Measurements from ENCODE around the gene TOPORS. TPM values are rescaled to one million over a fixed set of nuclear protein-coding genes. Genes with fewer than 3 reads are reported as not detected.

The TOPORS gene
- total RNA-seq, 2 donors from 2014 or later = 25.4 to 29.5 TPM

DNA sequence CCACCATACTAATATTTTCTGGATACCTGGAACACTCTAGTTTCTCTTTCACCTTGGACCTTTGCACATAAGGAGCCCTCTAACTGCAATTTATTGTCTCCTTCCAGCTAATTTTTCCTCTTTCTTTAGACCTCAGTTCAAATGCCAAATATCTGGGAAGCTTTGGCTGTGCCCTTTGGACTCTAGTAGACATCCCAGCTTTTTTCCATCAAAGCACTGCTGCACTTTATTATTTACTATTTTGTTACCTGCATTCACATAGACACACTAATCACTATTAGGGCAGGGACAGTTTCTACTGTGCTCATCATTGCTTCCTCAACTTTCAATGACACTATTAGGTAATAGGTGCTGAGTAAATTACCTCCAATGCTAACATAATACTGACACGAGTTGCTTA is 28.5 kb downstream of the TOPORS start:
- Mint-ChIP-seq H3K27ac (no peak overlapping the region), H3K27me3 (ENCODE audit: insufficient read depth) (peaks cover 4% of the 10 kb centered on the region), H3K36me3 (ENCODE audit: low read depth) (peaks cover 45% of the 10 kb centered on the region), H3K4me3 (no peak overlapping the region), H3K9me3 (peaks cover 55% of the 10 kb centered on the region), H3K4me1 (peaks cover 5% of the 10 kb centered on the region)
- H3K27me3 ChIP-seq (ENCODE audit: control insufficient read depth, insufficient read depth, low read length, poor library complexity, severe bottlenecking) = no peaks in the 10 kb centered on the region
- DNase-seq = no peak
- no peak overlapping the region for H3K9ac ChIP-seq (ENCODE audit: extremely low read depth, low read length, poor library complexity, severe bottlenecking)
- 43% methylated on average over 1 of the region's 1 CpG; no CpG with 5 or more reads in 1 of the 2 experiments for WGBS, 2 experiments (ENCODE audit: insufficient coverage in 1 of 2, insufficient read length in 1 of 2)
- H3K9me3 ChIP-seq (ENCODE audit: control insufficient read depth, low read length) = peaks cover 55% of the 10 kb centered on the region
- H3K36me3 ChIP-seq (ENCODE audit: control insufficient read depth, insufficient read depth, low read length) = peaks cover 5% of the 10 kb centered on the region
- H3K4me1 ChIP-seq (ENCODE audit: control insufficient read depth, insufficient read depth, low read length) = no peaks in the 10 kb centered on the region
- no peak for TF ChIP-seq CTCF (conservative IDR thresholded peaks at IDR 0.05)
- no peak overlapping the region for H3K27ac ChIP-seq (ENCODE audit: low read depth, low read length)
- peak overlapping the region; percentile 89 for H3K4me3 ChIP-seq (ENCODE audit: low read length)

DNA sequence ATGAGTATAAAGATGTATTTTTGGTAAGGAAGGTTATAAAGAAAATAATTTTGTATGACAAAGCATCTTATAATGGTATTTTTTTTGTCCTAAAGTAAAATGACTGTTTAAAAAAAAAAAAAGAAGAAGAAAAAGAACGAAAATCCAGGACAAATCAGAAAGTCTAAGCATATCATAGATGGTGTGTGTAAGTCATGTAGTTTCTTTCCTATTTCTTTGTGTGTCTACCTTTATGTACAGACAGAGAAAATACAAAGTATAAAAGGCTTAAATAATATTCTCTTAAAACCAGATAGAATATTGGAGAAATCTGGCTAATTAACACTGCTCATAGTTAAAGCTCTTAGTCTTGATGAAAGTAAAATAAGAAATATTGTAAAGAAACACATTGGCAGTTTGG is 34.1 kb downstream of the TOPORS start:
- peaks cover 90% of the 10 kb centered on the region for H3K9me3 Mint-ChIP-seq
- H3K4me1 Mint-ChIP-seq = no peaks in the 10 kb centered on the region
- H3K27ac Mint-ChIP-seq = no peak overlapping the region
- no peak for DNase-seq
- no peak overlapping the region for H3K27ac ChIP-seq (ENCODE audit: low read depth, low read length)
- no peaks in the 10 kb centered on the region for H3K4me1 ChIP-seq (ENCODE audit: control insufficient read depth, insufficient read depth, low read length)
- H3K9ac ChIP-seq (ENCODE audit: extremely low read depth, low read length, poor library complexity, severe bottlenecking) = no peak overlapping the region
- WGBS, 2 experiments (ENCODE audit: insufficient coverage in 1 of 2, insufficient read length in 1 of 2) = 85% methylated on average over 1 of the region's 1 CpG; no CpG with 5 or more reads in 1 of the 2 experiments
- TF ChIP-seq CTCF (conservative IDR thresholded peaks at IDR 0.05) = no peak
- peaks cover 8% of the 10 kb centered on the region for H3K36me3 ChIP-seq (ENCODE audit: control insufficient read depth, insufficient read depth, low read length)
- H3K27me3 Mint-ChIP-seq (ENCODE audit: insufficient read depth) = peaks cover 2% of the 10 kb centered on the region
- no peak overlapping the region for H3K4me3 ChIP-seq (ENCODE audit: low read length)
- no peak overlapping the region for H3K4me3 Mint-ChIP-seq
- peaks cover 66% of the 10 kb centered on the region for H3K36me3 Mint-ChIP-seq (ENCODE audit: low read depth)
- H3K9me3 ChIP-seq (ENCODE audit: control insufficient read depth, low read length) = peaks cover 93% of the 10 kb centered on the region
- H3K27me3 ChIP-seq (ENCODE audit: control insufficient read depth, insufficient read depth, low read length, poor library complexity, severe bottlenecking) = no peaks in the 10 kb centered on the region

GRCh38 chr9:32516241-32516640 is 36.1 kb downstream of the TOPORS start:
- Histone ChIP-seq H3K9me3 (ENCODE audit: control insufficient read depth, low read length) (peaks cover 73% of the 10 kb centered on the region), H3K36me3 (ENCODE audit: control insufficient read depth, insufficient read depth, low read length) (peaks cover 8% of the 10 kb centered on the region), H3K9ac (ENCODE audit: extremely low read depth, low read length, poor library complexity, severe bottlenecking) (no peak overlapping the region), H3K4me1 (ENCODE audit: control insufficient read depth, insufficient read depth, low read length) (no peaks in the 10 kb centered on the region), H3K4me3 (ENCODE audit: low read length) (no peak overlapping the region), H3K27ac (ENCODE audit: low read depth, low read length) (no peak overlapping the region), H3K27me3 (ENCODE audit: control insufficient read depth, insufficient read depth, low read length, poor library complexity, severe bottlenecking) (no peaks in the 10 kb centered on the region)
- no peak for DNase-seq
- TF ChIP-seq CTCF (conservative IDR thresholded peaks at IDR 0.05) = no peak
- Mint-ChIP-seq H3K4me3 (no peak overlapping the region), H3K4me1 (no peaks in the 10 kb centered on the region), H3K27me3 (ENCODE audit: insufficient read depth) (peaks cover 2% of the 10 kb centered on the region), H3K36me3 (ENCODE audit: low read depth) (peaks cover 46% of the 10 kb centered on the region), H3K9me3 (peaks cover 85% of the 10 kb centered on the region), H3K27ac (no peak overlapping the region)
